Lung (tissue), 12 donors: Measurements from ENCODE around the gene CD22. TPM values are rescaled to one million over a fixed set of nuclear protein-coding genes. Genes with fewer than 3 reads are reported as not detected.

Source experiments
- ATAC-seq: fragments of 200-7000 bp; cut with Tn5 transposase; one replicate; pipeline ENCODE4 v1.9.1; 2020; ENCODE audit warnings: moderate number of reproducible peaks; ENCODE audit not compliant: insufficient read depth, low FRiP score
- DNase-seq, 3 donors: peaks; one replicate each; pipeline ENCODE4 v3.0.0-alpha.2; 2013 to 2017
- H3K27ac ChIP-seq, 2 donors: one replicate each; pipeline ENCODE4 v1.5.1; 2013; ENCODE audit warnings: mild to moderate bottlenecking in 2 of 2, moderate library complexity in 2 of 2, control low read depth in 1 of 2, inconsistent platforms in 1 of 2, low read depth in 1 of 2, low read length in 1 of 2
- H3K27me3 ChIP-seq, 3 donors: one replicate each; pipeline ENCODE4 v1.5.1; 2013; ENCODE audit warnings: low read length in 2 of 3; ENCODE audit not compliant: control insufficient read depth in 3 of 3, insufficient read depth in 3 of 3
- H3K36me3 ChIP-seq, 4 donors: one replicate each; pipeline ENCODE4 v1.5.1; 2013; ENCODE audit warnings: low read length in 4 of 4, mild to moderate bottlenecking in 1 of 4, moderate library complexity in 1 of 4; ENCODE audit not compliant: control insufficient read depth in 4 of 4, insufficient read depth in 4 of 4
- H3K4me1 ChIP-seq, 5 donors: one replicate each; pipeline ENCODE4 v1.5.1; 2013; ENCODE audit warnings: low read length in 5 of 5, mild to moderate bottlenecking in 2 of 5, moderate library complexity in 1 of 5; ENCODE audit not compliant: control insufficient read depth in 5 of 5, insufficient read depth in 5 of 5
- H3K4me3 ChIP-seq: one replicate; pipeline ENCODE4 v1.5.1; 2013; ENCODE audit warnings: mild to moderate bottlenecking, control low read depth, moderate library complexity
- H3K9ac ChIP-seq, 2 donors: one replicate each; pipeline ENCODE4 v1.5.1; 2013; ENCODE audit warnings: low read length in 2 of 2, control low read depth in 1 of 2; ENCODE audit not compliant: insufficient read depth in 1 of 2
- H3K9me3 ChIP-seq, 4 donors: one replicate each; pipeline ENCODE4 v1.5.1; 2013; ENCODE audit warnings: low read length in 3 of 4, mild to moderate bottlenecking in 1 of 4, moderate library complexity in 1 of 4; ENCODE audit not compliant: control insufficient read depth in 4 of 4, insufficient read depth in 3 of 4
- CTCF ChIP-seq: IDR thresholded peaks from 2 replicates; pipeline ENCODE4 v1.5.1; 2012; ENCODE audit warnings: mild to moderate bottlenecking; ENCODE audit errors: control extremely low read depth, extremely low read depth
- WGBS, 2 donors: extraction: QIAGEN DNeasy Blood & Tissue Kit; methylation state at CpG; one replicate each; pipeline ENCODE4 v1.1.7; 2013; 5-methylcytosine and 5-hydroxymethylcytosine counted together
- polyA plus RNA-seq, 2 donors: library from polyadenylated mRNA; stranded (reverse); fragments of 200-250 nt; gene quantifications; one replicate each; pipeline ENCODE4 v1.2.1, GENCODE V29; 2013
- total RNA-seq, 2 donors: library from RNA; depleted of rRNA in 1 of 2; stranded (reverse); fragments of >200 nt in 1 of 2; gene quantifications; one replicate each; pipeline ENCODE4 v1.2.1, GENCODE V29; 2014 to 2021
- donor health status: control.
- donor health status: control.
- donor health status: Bipolar disorder and iron deficiency.
- donor health status: healthy.
- donor health status: DM: yes; HTN: yes; CAD: no.

Gene CD22
- total and polyA plus RNA-seq, 4 donors = 4.7 to 53.8 (median 30.7) TPM

GRCh38 chr19:35287713-35288112 lies 41.3 kb upstream of the CD22 start:
- H3K4me1 ChIP-seq = peaks cover 0 to 19% (median 4%) of the 10 kb centered on the region in 5 donors
- no peak for TF ChIP-seq CTCF
- WGBS, 2 donors = 88 to 93% methylated on average over 10 of the region's 10 CpGs
- no peak overlapping the region for H3K27ac ChIP-seq
- DNase-seq (no peak), ATAC-seq (no peak)
- no peak overlapping the region for H3K9ac ChIP-seq
- no peak overlapping the region for H3K4me3 ChIP-seq
- H3K27me3 ChIP-seq = peaks cover 0 to 8% (median 0%) of the 10 kb centered on the region in 3 donors
- H3K36me3 ChIP-seq = no peaks in the 10 kb centered on the region
- peaks cover 0 to 2% (median 0%) of the 10 kb centered on the region in 4 donors for H3K9me3 ChIP-seq

GRCh38 chr19:35288331-35288730 lies 40.7 kb upstream of the CD22 start:
- no peak overlapping the region for H3K4me3 ChIP-seq
- H3K9me3 ChIP-seq = peaks cover 0 to 2% (median 0%) of the 10 kb centered on the region in 4 donors
- no peak overlapping the region for H3K9ac ChIP-seq
- no peak for TF ChIP-seq CTCF
- 68 to 74% methylated on average over 2 of the region's 2 CpGs for WGBS, 2 donors
- H3K4me1 ChIP-seq = peaks cover 0 to 25% (median 8%) of the 10 kb centered on the region in 5 donors
- no peaks in the 10 kb centered on the region for H3K36me3 ChIP-seq
- H3K27ac ChIP-seq = no peak overlapping the region
- no peak for ATAC-seq
- peaks cover 0 to 4% (median 0%) of the 10 kb centered on the region in 3 donors for H3K27me3 ChIP-seq
- no peak for DNase-seq

GRCh38 chr19:35288906-35289305 lies 40.1 kb upstream of the CD22 start:
- Histone ChIP-seq H3K9me3 (peaks cover 0 to 2% (median 0%) of the 10 kb centered on the region in 4 donors), H3K27me3 (peaks cover 0 to 2% (median 0%) of the 10 kb centered on the region in 3 donors), H3K27ac (no peak overlapping the region), H3K4me1 (peaks cover 0 to 31% (median 8%) of the 10 kb centered on the region in 5 donors), H3K36me3 (no peaks in the 10 kb centered on the region), H3K4me3 (no peak overlapping the region), H3K9ac (no peak overlapping the region)
- DNase-seq (no peak), ATAC-seq (no peak)
- 86 to 92% methylated on average over 5 of the region's 5 CpGs for WGBS, 2 donors
- TF ChIP-seq CTCF = no peak
